ENCODE data around the gene ABCA13.

The ABCA13 gene

GRCh38 chr7:48224042-48224441 is 52.8 kb downstream of the ABCA13 start:
- DNase-seq (ENCODE audit: low read depth), result no peak
- H3K4me3 ChIP-seq (ENCODE audit: low read depth, low read length), result no peak overlapping the region

GRCh38 chr7:48225101-48225500 is 53.8 kb downstream of the ABCA13 start:
- no peak overlapping the region for H3K4me3 ChIP-seq (ENCODE audit: low read depth, low read length)
- no peak for DNase-seq (ENCODE audit: low read depth)

- no peak for DNase-seq (ENCODE audit: low read depth)
- no peak overlapping the region for H3K4me3 ChIP-seq (ENCODE audit: low read depth, low read length)
Observed at GRCh38 chr7:48237354-48237753, 66.1 kb downstream of the ABCA13 start.

GRCh38 chr7:48242846-48243245 is 71.6 kb downstream of the ABCA13 start:
- no peak for DNase-seq (ENCODE audit: low read depth)
- no peak overlapping the region for H3K4me3 ChIP-seq (ENCODE audit: low read depth, low read length)

DNA sequence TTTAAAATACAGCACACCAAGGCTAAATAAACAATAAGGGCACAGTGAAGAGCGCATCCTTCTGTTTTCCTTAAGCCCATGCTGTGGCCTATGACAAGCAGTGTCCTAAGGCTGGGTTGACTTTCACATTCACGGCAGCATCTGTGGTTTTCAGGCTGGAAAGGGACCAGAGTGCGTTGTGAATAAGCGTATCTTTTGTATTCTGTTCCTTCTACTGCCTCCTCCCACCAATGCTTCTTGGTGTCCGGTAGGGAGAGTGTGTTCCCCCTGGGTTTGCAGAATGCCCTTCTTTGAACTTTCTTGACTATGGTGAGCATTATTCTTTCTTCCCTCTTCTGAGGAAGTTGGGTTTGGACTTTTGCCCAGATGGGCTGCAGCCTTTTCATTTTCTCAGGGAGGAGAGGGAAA is 73.6 kb downstream of the ABCA13 start:
- H3K4me3 ChIP-seq (ENCODE audit: low read depth, low read length), result no peak overlapping the region
- DNase-seq (ENCODE audit: low read depth), result peak; percentile 34

GRCh38 chr7:48245751-48246472 is 74.7 kb downstream of the ABCA13 start:
- no peak for DNase-seq (ENCODE audit: low read depth)
- H3K4me3 ChIP-seq (ENCODE audit: low read depth, low read length), result no peak overlapping the region

GRCh38 chr7:48249166-48249565 is 77.9 kb downstream of the ABCA13 start:
- no peak for DNase-seq (ENCODE audit: low read depth)
- no peak overlapping the region for H3K4me3 ChIP-seq (ENCODE audit: low read depth, low read length)

GRCh38 chr7:48250441-48250951 is 79.2 kb downstream of the ABCA13 start:
- H3K4me3 ChIP-seq (ENCODE audit: low read depth, low read length), result no peak overlapping the region
- no peak for DNase-seq (ENCODE audit: low read depth)

GRCh38 chr7:48251766-48252165 is 80.5 kb downstream of the ABCA13 start:
- no peak for DNase-seq (ENCODE audit: low read depth)
- H3K4me3 ChIP-seq (ENCODE audit: low read depth, low read length), result no peak overlapping the region

DNA sequence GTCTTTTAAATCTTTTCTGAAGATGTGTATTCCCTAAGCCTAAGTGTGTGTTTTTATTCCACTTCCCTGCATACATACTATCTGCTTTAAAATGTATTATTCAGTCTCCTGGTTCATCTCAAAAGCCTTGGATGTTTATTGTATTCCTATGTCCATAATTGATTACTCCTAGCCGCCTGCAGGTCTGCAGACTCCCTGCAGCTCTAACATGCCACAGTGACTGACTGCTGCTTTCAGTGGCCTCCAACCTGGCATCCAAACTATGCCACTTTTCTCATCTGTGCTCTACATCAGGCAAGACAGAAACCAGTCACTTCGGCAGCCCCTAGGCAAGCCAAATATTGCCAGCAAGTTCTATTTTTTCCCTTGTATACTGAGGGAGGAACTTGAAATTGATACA is 81.7 kb downstream of the ABCA13 start:
- H3K4me3 ChIP-seq (ENCODE audit: low read depth, low read length), result no peak overlapping the region
- no peak for DNase-seq (ENCODE audit: low read depth)

DNA sequence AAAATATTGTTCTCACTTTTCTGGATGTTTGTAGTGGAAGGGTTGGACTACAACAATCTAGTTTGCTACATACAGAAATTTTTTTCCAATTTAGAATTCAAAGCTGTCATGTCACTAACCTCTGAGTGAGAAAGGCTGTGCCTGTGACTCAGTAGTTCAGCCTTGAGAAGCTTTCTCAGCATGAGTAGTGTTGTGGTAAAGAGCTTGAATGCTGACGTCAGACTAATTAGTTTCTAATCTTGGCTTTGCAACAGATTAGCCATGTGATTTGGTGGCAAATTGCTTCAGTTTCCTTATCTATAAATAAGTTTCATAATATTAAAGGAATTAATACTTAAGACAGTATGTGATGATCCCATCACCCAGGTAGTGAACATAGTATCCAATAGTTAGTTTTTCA is 83.8 kb downstream of the ABCA13 start:
- H3K4me3 ChIP-seq (ENCODE audit: low read depth, low read length), result no peak overlapping the region
- DNase-seq (ENCODE audit: low read depth), result peak; percentile 5

- no peak overlapping the region for H3K4me3 ChIP-seq (ENCODE audit: low read depth, low read length)
- no peak for DNase-seq (ENCODE audit: low read depth)
Observed at GRCh38 chr7:48259463-48260280, 88.4 kb downstream of the ABCA13 start.

DNA sequence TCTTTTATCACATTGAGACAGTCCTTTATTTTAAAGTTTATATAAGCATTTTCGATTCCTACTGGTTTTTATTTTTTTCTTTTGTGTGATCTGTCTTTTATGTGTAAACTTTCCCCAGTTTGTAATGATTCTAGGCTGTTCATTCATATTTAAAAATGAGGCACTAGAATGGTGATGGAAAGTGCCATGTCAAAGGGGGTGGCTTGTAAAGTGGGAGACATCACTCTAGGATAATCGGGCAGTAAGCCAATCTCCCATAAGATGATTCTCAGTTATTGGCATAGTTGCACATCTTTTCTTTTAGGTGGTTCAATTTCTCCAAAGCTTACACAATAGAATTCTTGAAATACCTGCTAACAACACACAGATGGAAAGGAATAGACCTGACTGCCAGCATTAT is 90.4 kb downstream of the ABCA13 start:
- no peak for DNase-seq (ENCODE audit: low read depth)

GRCh38 chr7:48262606-48263310 is 91.5 kb downstream of the ABCA13 start:
- no peak for DNase-seq (ENCODE audit: low read depth)
- H3K4me3 ChIP-seq (ENCODE audit: low read depth, low read length), result no peak overlapping the region

More for the DNA sequence above, 90.4 kb downstream of the ABCA13 start:
- no peak overlapping the region for H3K4me3 ChIP-seq (ENCODE audit: low read depth, low read length)

DNA sequence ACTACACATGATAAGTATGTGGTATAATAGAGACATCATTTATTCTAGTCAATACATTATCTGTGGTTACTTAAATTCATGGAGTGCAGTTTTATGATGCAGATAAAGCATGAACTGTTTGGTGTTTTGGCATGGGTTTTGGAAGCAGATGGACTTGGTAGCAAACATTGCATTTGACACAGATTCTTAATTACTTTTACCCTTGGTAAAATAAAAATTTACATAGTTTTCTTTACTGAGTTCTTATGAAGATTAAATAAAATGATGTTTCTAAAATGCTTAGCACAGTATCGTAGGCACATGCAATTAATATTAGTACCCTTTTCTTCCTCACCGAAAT is 92.0 kb downstream of the ABCA13 start:
- no peak for DNase-seq (ENCODE audit: low read depth)

DNA sequence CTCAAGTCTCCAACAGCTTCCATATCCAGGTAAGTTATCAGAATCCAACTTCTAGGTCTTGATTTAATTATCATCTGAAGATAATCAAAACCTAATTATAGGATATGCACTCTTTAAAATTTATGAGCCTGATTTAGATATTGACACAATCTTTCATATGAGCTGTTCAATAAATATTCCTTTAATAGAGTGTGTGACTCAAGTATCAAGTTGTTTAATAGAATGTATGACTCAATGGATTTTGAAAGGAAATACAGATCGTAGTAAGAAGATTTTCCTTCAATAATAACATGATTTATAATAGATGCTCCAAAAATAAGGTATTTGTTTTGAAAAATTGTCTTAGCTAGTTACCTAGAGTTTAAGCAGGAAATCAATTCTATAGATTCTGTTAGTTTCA is 97.8 kb downstream of the ABCA13 start:
- no peak for DNase-seq (ENCODE audit: low read depth)
- no peak overlapping the region for H3K4me3 ChIP-seq (ENCODE audit: low read depth, low read length)

More for the DNA sequence above, 92.0 kb downstream of the ABCA13 start:
- H3K4me3 ChIP-seq (ENCODE audit: low read depth, low read length), result no peak overlapping the region

DNA sequence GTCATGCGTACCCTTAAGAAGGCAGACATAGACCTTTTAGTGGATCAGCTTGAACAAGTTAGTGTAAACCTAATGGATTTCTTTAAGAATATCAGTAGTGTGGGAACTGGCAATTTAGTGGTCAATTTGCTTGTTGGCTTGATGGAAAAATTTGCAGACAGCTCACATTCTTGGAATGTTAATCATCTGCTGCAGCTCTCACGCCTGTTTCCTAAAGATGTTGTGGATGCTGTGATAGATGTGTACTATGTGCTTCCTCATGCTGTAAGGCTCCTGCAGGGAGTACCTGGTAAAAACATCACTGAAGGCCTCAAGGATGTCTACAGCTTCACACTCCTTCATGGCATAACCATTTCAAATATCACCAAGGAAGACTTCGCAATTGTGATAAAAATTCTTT is 103.4 kb downstream of the ABCA13 start:
- no peak overlapping the region for H3K4me3 ChIP-seq (ENCODE audit: low read depth, low read length)

DNA sequence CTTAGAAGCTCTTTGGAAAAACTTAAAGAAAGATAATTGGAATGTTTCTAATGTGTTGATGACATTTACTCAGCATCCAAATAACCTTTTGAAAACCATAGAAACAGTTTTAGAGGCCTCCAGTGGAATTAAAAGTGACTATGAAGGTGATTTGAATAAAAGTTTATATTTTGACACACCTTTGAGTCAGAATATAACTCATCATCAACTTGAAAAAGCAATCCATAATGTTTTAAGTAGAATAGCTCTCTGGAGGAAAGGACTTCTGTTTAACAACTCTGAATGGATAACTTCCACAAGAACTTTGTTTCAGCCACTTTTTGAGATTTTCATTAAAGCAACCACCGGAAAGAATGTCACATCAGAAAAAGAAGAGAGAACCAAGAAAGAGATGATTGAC is 108.2 kb downstream of the ABCA13 start:
- H3K4me3 ChIP-seq (ENCODE audit: low read depth, low read length), result no peak overlapping the region
- DNase-seq (ENCODE audit: low read depth), result no peak

More for the DNA sequence above, 103.4 kb downstream of the ABCA13 start:
- DNase-seq (ENCODE audit: low read depth), result no peak

GRCh38 chr7:48280100-48280499 is 108.8 kb downstream of the ABCA13 start:
- H3K4me3 ChIP-seq (ENCODE audit: low read depth, low read length), result no peak overlapping the region
- DNase-seq (ENCODE audit: low read depth), result peak; percentile 49

DNA sequence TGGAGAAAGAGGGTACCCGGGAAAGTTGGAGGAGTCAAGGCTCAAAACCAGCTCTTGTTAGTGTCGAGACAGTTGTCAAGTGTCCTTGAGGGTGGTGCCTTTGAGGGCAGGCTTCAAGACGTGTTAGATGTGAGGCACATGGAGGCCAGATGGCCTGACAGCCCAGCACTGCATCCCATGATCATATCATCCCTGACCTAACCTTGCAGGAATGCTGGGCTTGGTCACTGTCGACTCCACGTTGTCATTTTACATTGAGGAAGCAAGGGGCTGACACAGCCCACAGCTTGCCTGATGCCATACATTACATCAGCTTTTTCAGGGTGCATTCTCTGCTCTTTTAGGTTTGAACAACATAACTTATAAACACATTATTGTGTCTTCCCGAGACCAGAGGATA is 114.1 kb downstream of the ABCA13 start:
- H3K4me3 ChIP-seq (ENCODE audit: low read depth, low read length), result no peak overlapping the region
- no peak for DNase-seq (ENCODE audit: low read depth)
